ENCODE results near the gene PTPRN2.
A peak's percentile ranks its signal among the peaks of the same experiment; 100 is the strongest.
"Not testable (repeated sequence)": the region's sequence is repeated elsewhere in the genome, so short reads cannot be mapped to it uniquely, and the experiment has no call there.

The PTPRN2 gene

DNA sequence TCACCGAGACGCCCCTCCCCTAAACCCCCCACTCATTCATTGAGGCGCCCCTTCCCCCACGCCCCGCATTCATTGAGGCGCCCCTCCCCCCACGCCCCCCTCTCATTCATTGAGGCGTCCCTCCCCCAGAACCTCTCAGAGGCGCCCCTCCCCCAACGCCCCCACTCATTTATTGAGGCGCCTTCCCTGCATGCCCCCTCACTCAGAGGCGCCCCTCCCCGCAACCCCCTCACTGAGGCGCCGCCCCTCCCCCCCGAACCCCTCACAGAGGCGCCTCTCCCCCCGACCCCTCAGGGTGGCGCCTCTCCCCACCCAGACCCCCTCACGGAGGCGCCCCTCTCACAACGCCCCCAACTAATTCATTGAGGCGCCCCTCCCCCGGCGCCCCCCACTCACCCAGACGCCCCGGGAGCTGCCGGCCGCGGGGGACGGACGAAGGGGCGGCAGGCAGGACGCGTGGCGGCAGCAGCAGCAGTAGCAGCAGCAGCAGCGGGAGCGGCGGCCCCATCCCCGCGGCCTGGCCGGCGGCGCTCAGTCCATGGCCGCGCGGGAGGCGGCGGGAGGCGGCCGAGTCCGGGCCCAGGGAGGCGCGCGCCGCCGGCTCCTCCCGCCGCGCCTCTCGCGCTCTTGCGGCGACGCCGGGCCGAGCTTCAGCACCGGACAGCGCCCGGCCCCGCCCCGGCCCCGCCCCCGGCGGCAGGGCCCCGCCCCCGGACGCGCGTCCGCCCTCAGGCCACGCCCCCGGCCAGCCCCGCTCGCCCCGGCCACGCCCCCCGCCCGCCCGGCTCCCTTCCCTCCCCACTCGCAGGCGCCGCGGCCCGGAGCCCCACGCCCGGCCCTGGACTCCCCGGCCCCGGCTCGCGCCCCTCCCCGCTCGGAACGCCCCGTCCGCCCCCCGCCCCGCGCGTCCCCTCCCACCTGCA lies at the start of gene PTPRN2:
Gene PTPRN2, minus strand, starts transcription at position 662 of the 923 bp plus-strand sequence.
- peak; percentile 59 for DNase-seq

GRCh38 chr7:158633055-158633956 lies 45.7 kb upstream of the PTPRN2 start:
- no peak for DNase-seq

- no peak for DNase-seq
Measured at GRCh38 chr7:158631574-158632195, 44.1 kb upstream of the PTPRN2 start.

GRCh38 chr7:158626289-158626688 lies 38.7 kb upstream of the PTPRN2 start:
- not testable (repeated sequence) for DNase-seq

- no peak for DNase-seq
Measured at GRCh38 chr7:158623241-158623640, 35.6 kb upstream of the PTPRN2 start.

- DNase-seq, result no peak
Measured at GRCh38 chr7:158620839-158621441, 33.3 kb upstream of the PTPRN2 start.

- DNase-seq, result no peak
Measured at GRCh38 chr7:158620418-158620817, 32.8 kb upstream of the PTPRN2 start.

DNA sequence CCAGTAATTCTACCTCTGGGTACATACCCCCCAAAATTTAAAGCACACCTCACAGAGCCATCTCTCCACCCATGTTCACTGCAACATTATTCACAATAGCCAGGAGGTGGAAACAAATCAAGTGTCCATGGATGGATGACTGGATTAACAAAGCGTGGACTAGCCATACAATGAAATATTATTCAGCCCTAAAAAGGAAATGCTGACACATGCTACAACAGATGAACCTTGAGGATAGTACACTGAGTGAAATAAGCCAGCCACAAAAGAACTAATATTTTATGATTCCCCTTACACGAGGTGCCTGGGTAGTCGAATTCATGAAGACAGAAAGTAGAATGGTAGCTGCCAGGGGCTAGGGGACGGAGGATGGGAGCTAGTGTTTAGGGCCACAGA lies 31.1 kb upstream of the PTPRN2 start:
- no peak for DNase-seq

- DNase-seq, result no peak
Measured at GRCh38 chr7:158617737-158618128, 30.1 kb upstream of the PTPRN2 start.

DNA sequence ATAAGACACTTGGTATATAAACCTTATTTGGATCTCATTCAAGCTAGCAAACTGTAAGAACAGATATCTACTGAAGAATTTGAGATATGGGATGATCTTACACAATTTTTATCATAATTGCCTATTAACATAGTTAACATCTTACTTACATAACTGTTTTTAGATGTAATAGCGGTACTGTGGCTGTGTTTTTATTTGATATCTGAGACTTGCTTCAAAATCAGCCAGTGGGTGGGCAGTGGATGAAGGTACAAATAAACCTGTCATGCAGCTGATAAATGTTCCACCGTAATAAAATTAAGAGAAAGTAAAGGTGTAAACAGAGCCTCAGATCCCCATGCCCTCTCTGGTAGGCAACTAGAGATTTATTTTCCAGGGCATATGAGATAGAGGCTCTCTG lies 28.4 kb upstream of the PTPRN2 start:
- no peak for DNase-seq

DNA sequence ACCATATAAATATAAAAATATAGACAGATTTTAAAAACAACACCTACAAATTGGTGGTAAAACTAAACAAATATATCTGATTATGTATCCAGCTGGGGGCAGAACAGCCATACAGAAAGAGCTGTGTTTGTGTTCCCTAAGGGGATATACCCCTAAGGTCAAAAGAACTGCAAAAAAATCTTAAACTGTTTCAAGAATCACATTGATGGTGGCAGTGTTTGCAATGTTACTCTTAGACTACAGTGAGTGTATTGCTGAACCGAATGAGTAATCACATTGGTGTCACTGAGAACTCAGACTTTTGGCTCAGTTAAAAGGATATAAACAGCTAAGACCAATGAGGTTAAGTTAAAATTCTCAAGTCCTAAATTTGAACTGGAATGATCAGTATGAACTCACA lies 27.1 kb upstream of the PTPRN2 start:
- DNase-seq, result no peak

DNA sequence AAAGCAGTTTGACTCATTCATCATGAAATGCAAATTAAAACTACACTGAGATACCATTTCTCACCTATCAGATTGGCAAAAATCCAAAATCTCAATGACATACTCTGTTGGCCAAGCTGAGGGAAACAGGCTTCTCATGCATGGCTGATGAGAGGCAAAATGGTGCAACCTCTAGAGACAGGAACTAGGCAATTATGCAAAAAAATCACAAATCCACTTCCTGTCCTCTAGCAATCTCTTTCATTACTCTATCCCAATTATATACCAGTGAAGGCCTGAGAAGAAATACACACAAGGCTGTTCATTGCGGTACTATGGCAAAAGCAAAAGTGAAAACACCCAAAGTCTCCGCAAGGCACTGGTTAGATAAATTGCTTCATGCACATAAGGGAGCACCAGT lies 25.9 kb upstream of the PTPRN2 start:
- no peak for DNase-seq

GRCh38 chr7:158612546-158612945 lies 24.9 kb upstream of the PTPRN2 start:
- DNase-seq, result no peak

DNA sequence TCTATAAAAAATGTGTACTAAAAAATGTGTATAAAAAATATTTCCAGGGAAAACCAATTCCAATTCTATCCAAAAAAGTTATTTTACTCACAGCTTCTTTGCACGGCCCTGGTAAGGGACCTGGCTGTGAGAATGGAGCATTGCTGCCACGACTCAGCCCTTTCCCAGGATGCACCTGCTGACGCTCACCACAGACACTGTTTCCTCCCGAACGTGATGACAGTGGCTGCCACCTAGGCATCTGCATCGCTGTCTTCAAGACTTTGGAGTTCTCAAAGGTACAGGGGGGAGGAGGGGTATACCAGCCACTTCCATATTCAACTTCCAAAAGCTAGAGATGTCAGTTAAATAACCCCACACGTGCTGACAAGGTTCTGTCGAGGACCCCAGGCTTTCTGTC lies 23.9 kb upstream of the PTPRN2 start:
- no peak for DNase-seq

DNA sequence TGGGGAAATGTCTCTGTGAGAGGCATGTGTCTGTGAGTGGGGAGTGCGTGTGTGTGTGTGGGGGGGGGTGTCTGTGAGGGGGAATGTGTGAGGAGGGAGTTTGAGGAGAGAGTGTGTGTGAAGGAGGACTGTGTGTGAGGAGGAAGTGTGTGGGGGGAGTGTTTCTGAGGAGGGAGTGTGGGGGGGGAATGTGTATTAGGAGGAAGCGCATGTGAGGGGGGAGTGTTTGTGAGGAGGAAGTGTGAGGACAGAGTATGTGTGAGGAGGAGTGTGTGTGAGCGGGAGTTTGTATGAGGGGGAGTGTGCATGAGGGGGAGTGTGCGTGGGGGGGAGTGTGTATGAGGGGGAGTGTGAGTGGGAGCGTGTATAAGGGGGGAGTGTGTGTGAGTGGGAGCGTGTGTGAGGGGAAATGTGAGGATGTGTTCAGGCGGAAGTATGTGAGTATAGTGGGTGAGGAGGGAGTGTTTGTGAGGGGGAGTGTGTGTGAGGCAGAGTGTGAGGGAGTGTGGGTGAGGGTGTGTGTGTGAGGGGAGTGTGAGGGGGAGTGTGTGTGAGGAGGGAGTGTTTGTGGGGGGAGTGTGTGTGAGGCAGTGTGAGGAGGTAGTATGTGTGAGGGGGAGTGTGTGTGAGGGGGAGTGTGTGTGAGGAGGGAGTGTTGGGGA lies 21.8 kb upstream of the PTPRN2 start:
- no peak for DNase-seq

DNA sequence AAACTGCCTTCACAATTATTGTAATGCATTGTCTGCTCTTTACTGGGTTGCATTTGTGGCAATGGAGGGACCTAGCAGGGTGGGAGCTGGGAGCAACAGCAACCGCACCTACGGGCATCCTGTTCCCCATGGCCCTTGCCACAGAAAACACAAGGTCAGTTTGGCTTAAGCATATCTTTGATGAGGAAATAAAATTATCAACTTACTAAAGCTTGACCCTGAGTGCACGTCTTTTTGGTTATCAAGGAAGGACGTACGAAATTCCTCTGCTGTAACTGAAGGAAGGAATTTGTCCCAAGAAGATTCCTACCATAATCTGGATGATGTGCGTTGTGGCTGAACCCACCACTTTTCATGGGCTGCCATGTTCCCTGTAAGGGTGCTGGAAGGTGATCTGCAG lies 19.9 kb upstream of the PTPRN2 start:
- no peak for DNase-seq

DNA sequence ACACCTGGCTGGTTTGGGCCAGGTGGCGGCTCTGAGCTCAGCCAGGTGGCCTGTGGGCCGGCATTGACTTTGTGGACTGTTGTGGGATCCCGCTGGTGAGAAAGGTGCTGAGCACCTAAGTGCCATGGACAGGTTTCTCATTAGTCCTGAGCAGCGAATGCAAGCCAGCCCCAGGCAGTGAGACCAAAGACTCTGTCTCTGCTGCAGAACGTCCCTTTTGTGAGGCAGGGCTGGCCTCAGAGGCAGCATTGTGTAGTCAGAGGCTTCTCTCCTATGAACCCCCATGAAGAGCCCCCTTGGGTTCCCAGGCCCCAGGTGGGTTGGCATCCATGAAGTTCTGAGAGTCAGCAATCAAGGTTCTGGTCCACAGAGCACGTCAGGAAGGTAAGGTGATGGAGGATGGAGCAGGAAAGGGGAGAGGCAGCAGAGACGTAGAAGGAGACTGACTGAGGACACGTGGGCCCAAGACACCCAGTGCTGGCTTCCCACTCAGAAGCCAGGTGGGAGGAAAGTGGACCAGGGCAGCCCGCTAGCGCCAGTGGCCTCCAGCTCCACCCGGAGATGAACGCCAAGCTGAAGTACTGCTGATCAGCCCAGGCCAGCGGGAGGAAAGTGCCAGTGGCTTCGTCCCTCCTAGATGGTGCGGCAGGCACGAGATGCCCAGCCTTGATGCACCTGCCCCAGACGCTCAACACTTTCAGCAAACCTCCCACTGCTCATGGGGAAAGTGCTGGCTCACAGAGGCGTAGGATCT lies 19.2 kb upstream of the PTPRN2 start:
- DNase-seq, result no peak

DNA sequence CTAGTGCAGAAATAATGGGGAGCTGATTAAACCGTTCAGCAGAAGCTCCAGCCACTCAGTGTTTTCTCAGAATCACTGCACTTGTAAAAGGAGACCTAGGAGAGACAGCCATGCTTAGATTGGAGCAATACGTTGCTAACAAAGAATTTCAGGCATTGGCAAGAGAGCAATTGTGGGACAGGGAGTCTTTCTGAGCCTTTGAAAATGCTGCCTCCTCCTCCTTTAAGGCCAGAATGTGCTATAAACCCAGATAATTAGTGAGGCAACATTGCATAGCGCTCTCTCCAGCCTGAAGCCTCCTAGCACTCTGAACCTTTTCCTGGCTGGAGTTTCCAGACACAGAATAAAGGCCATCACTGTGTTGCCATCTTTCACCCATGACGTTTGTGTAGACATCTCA lies 18.5 kb upstream of the PTPRN2 start:
- DNase-seq, result no peak

GRCh38 chr7:158603773-158604755 lies 16.4 kb upstream of the PTPRN2 start:
- no peak for DNase-seq

All from stimulated activated CD4-positive, alpha-beta T cell treated with anti-CD3 and anti-CD28 coated beads, Interleukin-4, amount 100 ng/mL, for 1 hour (primary cell).